A549 treated with Hydrocortisone at 1 μM for 4 hours (cell line): ENCODE data around the gene SPR. TPM values are rescaled to one million over a fixed set of nuclear protein-coding genes. Genes with fewer than 3 reads are reported as not detected.

Experiments
- total RNA-seq: library from RNA; stranded (reverse); fragments of 200-300 nt; extraction: Qiagen RNA extraction; gene quantifications from 5 replicates; pipeline ENCODE4 v1.2.3, GENCODE V29; 2022

Gene SPR
- total RNA-seq, result 90.6 to 139 TPM (median 127 TPM) in 5 replicates

GRCh38 chr2:72887032-72887739 is at the start of gene SPR:
Gene SPR (plus strand): TSS chr2:72887408. CDS start chr2:72887433, 25 bp downstream.

GRCh38 chr2:72917138-72917876 is 30.1 kb downstream of the SPR start, which contains the start of gene EMX1:
Gene EMX1 (plus strand): TSS chr2:72917519. CDS start chr2:72917853, 334 bp downstream.

Other genes starting within 250 kb of the SPR start
- 5.9 to 10.6 TPM (median 7.4 TPM) in 5 replicates for gene EXOC6B, start 61.4 kb upstream of the SPR start, total RNA-seq
- gene EMX1, start 30.1 kb downstream of the SPR start, total RNA-seq, result 0.08 to 0.14 TPM (median 0.11 TPM) in 4 of 5 replicates, not detected in the other
- 12.3 to 14.3 TPM (median 12.5 TPM) in 5 replicates for gene SFXN5, start 184.3 kb downstream of the SPR start, total RNA-seq
- gene RAB11FIP5, start 225.5 kb downstream of the SPR start, total RNA-seq, result 30.4 to 37.7 TPM (median 33.8 TPM) in 5 replicates